HG03378 (cell line): Measurements from ENCODE around the gene COL5A2.
A peak's percentile ranks its signal among the peaks of the same experiment; 100 is the strongest.

ENCODE experiments used
- ATAC-seq: cut with Tn5 transposase; IDR thresholded peaks from one replicate; pipeline ENCODE4 v1.9.1; 2021; ENCODE audit warnings: mild to moderate bottlenecking, moderate library complexity; ENCODE audit not compliant: unreplicated experiment

The COL5A2 gene

DNA sequence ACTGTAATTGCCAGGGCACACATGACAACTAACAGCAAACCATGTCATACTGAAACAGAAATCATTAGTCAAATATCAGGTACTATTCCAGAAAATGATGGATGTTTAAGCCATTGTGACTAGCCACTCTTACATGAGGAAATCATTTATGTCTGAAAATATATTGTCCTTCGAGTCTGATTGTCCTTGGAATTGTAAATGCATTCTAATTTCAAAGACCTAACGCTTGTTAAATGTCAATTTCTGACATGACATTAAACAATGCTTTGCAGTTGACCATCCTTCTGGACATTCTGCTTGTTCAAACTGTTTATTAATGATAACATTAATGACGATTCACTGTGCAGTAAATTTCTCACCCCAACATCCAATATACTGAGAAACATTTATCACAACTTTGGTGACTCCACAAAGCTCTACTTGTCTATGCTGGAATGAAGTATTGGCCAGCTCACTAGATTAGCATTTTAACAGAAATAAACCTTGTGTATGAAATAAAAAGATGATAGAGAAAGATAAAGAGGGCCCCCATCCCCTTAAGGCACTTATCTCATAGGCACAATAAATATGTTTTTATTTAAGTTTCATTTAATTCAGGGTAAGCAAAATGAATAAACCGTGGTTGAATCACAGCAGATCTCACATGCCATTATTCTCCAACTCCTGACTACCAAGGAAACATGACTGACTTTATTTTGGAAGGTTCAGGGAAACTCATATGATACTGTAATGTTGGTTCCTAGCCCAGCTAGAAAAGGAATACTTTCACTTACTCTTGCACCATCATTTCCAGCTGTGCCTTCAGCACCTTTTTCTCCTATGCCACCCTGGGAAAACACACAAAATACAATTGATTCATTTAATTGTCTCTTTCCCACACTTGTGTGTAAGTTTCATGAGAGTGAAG, 123.1 kb downstream of the COL5A2 start:
- ATAC-seq, result no peak

DNA sequence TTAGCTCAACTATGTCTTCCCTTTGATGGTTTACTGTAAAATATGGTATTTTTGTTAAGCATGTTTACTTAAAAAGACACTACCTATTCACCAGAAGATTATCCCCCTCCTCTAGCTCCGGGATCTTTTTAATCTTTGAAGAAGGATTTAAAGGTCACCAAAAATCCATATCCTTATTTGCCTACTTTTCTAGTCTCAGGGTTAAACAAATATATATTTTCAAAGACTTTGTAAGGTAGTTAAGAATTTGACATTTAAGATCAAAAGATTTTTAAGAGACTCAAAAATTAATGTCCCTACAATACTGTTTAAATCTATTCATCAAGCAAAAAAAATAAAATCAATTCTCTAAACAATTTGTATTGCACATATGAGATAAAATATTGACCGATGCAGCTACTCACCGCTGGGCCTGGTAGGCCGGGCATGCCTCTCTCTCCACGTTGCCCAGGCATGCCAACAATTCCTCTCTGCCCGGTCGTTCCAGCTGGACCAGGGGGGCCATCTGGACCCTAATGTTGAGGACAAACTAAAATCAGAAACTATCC, 129.3 kb downstream of the COL5A2 start:
- ATAC-seq, result no peak

DNA sequence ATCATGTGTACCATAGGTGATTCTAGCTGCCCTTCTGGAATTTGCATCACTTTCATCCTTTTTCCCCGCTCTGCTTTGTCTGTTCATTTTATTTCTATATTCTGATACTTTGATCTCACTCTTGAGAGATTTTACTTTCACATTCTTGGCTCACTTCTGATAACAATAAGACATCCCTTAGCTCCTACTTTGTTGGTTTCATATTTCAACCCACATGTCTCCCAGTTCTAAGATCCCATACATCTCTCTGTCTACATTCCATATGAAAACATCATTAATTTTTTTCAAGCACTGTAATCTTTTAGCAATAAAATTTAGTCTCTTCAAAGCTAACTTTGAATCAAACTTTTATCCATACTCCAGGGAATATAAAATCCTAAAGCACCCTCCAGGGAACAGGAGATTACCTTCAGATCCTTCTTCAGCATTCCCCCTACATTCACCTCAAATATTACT, 129.8 kb downstream of the COL5A2 start:
- no peak for ATAC-seq

DNA sequence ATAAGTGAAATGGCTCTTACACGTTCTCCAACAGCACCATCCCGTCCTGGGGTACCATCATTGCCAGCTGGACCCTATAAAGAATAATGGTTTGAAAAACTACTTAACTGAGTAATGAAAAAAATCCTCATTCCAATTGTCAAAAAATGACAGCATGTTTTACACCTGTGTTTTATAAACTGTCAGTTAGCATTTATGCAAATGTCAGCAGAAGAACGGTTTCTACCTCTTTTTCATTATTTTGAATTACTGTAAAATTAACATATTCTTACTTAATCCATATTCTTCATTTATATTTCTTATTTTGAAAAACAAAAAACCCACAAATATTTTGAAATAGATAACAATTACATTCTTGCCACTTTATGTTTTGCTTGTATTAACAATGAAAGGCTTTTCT, 131.4 kb downstream of the COL5A2 start:
- no peak for ATAC-seq

DNA sequence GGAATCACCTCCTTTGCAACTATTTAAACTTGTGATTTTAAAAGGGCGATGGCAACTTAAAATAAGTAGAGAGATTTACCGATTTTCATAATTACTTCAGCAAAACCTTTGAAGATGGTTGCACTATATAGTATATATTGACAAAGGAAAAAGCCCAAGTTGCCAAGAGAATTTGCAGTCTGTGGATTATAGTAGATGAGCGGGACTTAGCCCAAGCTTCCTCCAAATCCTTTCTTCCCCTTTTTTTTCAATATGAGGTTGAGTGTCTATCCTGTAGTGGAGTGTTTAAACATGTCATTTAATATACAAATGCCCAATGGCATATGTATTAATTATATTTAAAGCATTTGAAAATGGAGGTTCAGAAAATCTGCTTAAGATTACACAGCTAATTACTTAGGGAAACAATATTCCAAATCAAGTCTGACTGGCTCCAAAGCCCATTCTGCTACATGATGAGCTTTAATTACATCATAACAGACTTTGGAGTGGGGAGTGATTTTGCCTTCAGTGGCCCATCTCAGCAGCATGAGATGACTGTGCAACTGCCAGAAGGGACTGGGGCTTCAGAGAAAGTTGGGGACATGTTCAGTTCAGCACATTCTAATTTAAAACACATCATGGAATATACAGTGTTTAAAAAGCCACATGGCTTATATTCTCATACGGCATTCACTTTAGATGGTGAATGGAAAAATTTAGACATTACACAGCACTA, 132.2 kb downstream of the COL5A2 start:
- no peak for ATAC-seq

DNA sequence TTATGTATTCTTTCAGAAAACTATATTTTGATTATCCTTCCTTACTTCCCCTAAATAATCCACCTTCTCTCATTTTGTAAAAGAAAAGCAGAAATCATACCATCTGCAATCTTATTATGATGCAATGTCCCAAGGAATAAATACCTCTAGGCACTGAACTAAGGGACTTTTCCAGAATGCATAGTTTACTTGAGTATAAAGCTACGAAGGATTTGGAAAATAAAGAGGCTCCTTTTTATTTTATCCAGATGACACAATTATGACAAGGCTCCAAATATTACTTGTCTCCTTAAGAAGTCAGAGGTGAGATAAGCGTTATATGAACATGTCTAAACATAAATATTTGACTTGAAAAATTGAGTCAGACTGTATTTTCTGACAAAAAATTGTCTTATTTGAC, 133.2 kb downstream of the COL5A2 start:
- no peak for ATAC-seq

DNA sequence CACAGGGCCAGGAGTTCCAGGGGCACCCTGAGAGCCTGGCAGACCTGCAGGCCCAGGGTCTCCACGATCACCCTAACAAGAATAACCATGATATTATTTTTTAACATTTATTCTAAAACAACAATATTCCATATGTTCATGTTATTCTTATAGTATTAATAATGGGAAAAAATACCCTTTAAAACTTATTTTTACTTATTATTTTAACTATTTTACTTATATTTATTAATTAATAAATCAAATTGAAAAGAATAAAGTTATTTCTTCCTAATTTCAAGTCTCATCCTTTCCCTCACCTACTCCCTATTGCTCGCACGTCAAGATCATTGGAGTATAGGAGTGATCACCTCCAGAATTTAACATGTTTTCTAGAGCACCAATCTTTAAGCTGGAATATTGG, 133.7 kb downstream of the COL5A2 start:
- no peak for ATAC-seq

DNA sequence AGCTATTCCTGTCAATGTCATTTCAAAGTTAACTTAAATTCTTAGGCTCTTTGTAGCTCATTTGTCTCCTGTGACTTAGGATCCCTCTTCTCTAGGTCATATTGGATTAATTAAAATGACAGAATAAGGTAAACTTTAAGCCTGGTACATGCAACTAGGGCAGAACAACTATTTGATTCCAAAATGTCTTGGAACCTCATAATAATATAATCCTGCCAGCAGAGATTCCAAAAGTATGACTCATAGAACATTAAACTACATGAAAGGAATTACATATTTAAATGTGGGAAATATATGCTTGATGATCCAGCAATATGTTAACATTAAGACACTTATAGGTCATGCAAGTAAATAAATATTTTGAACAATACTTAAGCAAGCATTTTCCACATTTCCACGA, 142.0 kb downstream of the COL5A2 start:
- ATAC-seq, result no peak

DNA sequence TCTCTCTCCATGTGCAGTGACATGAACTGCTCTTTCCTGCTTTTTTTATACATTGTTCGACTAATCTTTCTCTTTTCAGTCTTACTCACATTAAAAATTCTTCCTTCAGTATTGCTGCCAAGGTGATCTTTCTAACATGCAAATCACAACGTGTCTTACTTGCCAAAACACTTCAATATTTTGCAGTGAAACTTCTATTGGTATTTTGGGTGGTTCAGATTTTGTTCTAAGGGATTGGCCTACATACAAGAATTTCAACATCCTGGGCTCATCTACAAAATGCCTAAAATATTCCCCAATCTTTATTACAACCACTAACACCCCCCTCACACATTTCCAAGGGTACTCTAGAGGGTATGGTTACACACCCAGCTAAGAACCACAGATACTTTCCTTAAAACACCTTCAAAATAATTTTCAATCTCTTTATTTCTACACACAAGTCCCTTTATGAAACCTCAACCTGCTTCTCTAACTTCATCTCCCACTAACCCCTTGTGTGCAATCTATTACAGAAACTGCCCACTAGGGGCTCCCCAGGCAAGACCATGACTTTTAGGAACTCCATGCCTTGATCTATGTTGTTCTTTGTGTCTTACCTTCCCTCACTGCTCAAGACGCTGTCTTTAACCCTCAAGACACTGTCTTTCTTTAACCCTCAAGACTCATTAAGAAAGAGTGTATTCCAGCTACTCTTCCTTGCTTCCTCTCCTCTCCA, 154.5 kb downstream of the COL5A2 start:
- peak; percentile 75 for ATAC-seq

DNA sequence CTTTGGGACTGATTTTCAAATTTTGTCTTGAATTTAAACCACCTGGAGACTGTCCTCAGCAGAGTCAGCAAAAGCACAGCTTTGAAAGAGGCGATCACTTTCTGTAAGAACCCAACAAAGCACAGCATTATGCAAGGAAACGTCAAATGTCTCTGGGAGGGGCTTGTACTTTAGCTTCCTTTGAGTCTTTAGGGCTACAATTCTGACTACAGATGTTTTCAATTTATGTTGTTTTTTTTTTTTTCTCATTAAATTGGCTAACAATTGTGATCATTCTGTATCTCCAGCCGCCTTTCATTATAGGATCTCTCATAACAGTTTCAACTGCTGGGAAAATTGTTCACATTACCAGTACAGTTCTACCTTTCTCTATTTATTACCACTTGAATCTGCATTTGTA, 157.1 kb downstream of the COL5A2 start:
- no peak for ATAC-seq

DNA sequence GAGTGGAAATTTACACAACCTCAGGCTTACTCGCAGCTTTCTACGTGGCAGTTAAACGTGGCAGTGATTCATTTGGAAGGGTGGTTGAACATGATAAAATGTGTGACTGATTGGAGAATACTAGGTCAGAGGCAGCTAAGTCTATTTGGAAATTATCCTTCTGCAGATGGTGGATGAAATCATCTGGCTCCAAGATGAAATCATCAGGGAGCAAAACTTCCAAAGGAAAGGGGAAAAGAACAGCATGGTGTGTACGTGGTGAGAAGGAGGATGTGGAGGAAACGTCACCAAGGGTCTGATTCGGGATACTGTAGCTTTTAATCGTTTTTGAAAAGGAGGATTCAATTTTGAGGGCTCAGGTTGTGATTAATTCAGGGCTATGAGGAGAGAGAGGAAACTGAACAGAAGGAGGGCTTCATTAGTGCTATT, 157.5 kb downstream of the COL5A2 start:
- no peak for ATAC-seq

DNA sequence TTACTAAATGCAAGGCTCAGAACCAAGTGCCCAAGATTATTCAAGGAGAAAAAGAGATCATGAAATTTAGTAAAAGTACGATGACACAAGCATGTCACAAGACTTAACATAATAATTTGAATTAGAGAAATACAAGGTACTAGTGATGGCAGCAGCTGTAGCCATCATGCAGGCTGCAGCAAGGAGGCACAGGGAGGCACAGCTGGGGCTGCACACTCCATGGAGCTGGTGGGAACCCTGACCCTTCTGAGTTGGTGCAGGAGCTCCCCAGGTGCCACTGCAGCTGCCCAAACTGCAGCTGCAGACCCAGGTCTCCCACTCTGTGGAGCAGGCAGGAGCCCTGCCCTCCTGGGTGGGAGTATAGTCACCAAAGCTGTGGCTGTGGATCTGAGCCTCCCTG, 159.4 kb downstream of the COL5A2 start:
- ATAC-seq, result no peak

DNA sequence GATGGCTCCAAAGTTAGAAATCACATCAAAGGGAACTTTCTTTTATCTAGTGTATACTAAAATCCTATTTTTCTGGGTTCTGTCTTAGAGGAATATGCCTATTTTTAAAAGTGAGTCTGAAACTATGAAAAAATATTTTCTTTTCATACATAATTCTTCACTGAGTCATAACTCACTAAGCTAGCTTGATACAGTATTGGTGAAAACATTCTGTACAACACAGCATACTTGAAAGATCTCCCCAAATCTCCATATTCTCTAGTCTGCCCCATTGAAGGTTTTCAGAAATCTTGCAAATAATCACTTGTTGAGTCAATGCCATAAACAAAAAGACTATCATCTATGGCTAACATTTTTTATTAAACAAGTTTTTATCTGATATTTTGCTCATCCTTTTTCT, 160.9 kb downstream of the COL5A2 start:
- ATAC-seq, result no peak

DNA sequence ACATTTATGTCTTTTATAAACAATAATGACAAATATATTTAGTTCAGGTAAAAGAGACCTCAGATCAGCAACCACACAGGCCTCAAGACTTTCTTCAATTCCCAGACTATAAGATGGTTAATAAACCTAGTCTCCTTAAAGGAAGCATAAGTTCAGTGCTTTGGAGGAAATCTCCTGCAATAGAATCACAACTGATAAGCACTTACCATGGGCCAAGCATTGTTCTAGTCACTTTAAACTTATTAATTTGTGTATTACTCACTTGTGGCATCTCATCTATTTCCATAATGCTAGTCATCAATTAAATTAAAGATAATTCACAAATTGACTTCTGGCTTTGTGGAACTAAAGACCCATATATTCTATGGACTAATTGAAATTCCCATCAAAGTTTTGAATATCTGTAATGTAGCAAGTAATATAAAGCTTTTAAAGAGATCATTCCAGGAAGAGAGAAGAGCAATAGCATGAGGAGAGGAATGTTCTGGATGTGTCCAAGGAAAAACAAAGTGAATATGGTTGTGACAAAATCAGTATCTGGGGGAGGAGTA, 163.2 kb downstream of the COL5A2 start:
- no peak for ATAC-seq

DNA sequence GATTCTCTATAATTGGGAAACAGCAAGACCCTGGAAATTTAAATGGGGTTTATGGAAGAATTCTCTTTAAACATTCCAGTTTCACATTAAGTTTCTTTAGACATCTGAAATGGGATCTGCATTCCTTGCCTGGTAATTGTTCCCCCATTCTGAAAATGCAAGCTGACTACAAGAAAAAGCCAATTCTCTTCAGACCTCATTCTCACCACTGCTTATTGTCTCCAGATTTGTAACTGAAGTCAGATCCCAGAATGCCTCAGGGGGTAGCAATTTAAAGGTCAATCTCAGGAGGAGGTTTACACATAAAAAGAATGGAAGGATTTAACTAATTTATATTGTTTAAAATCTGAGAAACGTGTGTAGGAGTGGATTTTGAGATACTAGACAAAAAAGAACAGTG, 164.2 kb downstream of the COL5A2 start:
- no peak for ATAC-seq

DNA sequence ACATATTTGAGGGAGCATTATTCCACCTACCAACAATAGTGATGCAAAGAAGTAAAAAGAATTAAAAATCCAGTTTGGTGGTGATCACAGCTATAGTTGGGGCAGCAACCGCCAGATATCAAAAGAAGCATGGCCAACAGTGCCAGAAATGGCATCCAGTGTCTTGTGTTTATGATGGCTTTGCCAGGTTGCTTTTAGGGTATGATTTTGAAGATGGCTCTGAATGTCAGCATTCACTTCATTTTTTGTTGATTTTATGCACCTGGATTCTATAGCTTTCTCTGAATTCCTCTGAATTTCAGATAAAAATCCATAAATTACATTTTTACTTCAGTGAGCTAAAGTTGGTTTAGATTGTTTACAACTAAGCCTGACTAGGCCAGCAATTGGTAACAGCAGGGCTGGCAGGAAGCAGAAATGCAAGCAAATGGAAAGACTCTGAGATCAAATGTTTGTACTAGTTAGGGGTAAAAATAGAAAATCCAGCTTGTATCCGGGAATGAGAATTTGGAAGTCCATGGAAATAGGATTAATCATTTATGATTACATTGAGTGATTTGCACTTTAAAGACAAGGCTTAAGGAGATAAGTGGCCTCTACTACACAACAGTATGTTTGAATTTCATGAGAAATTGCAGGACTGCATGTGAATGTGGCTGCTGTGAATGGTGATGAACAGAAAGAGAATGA, 165.0 kb downstream of the COL5A2 start:
- ATAC-seq, result no peak

DNA sequence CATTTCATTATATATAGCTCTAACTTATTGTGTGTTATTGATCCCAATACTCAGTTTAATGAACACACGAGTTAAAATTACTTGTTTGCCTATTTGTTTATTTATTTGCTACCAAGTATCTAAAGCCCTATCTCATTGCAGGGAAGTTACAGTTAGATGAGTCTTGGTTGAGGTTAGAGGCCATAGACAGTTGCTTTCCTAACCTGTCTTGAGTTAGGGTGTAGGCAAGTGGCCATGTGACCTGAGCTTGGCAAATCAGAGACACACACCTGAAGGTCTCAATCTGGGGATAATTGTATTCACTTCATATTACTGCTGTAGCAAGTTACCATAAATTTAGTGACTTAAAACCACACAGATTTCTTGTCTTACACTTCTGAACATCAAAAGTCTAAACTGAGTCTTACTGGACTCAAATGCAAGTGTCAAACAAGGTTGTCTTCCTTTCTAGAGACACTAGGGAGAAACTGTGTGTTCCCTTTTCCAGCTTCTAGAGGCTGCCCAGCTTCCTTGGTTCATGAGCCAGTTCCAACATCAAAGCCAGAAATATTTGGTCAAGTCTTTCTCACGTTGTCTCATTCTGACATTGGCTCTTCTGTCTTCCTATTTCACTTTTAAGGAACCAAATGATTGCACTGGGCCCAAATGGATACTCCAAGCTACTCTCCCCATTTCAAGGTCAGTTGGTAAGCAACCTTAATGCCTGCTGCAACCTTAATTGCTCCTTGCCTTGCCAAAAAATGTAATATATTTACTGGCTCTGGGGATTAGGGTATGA, 165.7 kb downstream of the COL5A2 start:
- no peak for ATAC-seq

DNA sequence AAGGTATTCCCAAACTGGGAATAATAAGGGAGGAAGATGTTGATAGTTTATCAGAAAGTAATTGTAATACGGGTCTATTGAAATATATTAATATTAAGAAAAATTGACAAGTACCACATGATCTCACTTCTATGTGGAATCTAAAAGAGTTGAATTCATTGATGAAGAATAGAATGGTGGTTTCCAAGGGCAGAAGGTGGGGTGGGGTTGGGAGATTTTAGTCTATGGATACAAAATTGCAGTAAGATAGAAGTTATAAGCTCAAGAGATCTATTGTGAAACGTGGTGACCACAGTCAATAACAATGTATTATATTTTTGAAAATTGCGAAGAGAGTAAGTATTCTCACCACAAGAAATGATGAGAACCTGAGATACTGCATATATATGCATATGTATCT, 166.5 kb downstream of the COL5A2 start:
- ATAC-seq, result no peak

DNA sequence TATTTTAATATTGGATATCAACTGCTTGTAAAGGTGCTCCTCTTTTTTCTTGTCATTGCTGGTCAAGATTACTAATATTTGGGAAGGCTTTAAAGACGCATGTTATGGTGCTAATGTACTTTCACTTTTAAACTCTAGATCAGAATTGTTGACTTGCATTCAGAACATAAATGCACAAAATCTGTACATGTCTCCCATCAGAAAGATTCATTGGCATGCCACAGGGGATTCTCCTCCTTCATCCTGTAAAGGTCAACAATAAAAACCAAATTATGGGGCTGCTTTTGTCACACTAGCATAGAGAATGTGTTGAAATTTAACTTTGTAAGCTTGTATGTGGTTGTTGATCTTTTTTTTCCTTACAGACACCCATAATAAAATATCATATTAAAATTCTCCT, 167.2 kb downstream of the COL5A2 start:
- no peak for ATAC-seq

DNA sequence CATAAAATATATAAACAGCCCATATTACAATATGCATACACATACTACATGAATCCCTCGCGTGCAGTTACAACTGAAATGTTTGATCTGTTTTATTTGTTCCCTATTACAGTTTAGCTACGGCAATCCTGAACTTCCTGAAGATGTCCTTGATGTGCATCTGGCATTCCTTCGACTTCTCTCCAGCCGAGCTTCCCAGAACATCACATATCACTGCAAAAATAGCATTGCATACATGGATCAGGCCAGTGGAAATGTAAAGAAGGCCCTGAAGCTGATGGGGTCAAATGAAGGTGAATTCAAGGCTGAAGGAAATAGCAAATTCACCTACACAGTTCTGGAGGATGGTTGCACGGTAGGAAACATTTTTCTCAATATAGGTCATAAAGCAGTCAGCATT, 169.0 kb downstream of the COL5A2 start:
- no peak for ATAC-seq
